NCI-H187 treated with DMSO at 0.1 percent for 48 hours (cell line): ENCODE measurements around the gene GSDMA.

Experiments used
- DNase-seq: peaks from one replicate; lab custom pipeline; 2025; lab: John Stamatoyannopoulos, UW

GSDMA gene

DNA sequence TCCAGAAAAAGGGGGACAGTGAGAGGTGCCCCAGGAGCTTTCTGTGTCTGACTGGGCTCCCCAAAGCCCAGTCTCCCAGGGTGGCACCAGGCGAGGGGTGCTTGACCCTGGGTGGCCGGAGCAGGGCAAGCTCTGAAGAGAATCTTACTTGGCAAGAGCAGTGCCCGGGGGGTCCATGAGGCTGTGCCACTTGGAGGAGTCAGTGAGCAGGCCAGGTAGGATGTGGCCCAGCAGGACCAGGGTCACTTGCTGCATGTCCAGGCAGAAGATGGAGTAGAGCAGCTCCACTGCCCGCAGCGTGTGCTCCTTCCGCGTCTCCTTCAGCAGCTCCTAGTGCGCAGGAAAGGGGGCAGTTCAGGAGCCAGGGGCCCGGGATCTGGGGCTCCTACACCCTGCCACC lies 59.7 kb downstream of the GSDMA start:
- no peak for DNase-seq

DNA sequence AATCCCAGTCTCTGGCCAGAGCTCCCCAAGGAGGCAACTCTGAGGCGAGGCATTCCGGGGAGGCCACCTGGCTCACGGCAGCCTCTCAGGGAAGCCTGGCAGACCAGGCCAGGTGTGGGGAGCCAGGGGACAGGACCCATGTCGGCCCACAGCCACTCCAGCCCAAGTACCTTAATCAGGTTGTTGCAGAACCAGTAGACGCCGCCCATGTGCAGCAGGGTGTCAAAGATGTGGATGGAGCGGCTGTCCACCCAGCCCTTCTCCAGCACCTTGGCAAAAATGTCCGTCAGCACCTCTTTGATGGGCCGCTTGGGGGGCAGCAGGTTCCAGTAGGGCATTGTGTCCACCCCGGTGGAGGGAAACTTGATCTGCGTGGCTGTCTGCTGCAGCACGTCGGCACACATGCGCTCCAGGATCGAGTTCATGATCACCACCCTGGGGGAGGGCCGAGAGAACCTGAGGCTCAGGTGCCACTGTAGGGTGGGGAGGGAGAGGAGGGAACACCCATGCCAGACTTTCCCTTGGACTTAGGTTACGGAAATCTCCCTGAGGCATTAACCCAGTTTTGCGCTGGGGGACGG lies 60.2 kb downstream of the GSDMA start:
- no peak for DNase-seq

DNA sequence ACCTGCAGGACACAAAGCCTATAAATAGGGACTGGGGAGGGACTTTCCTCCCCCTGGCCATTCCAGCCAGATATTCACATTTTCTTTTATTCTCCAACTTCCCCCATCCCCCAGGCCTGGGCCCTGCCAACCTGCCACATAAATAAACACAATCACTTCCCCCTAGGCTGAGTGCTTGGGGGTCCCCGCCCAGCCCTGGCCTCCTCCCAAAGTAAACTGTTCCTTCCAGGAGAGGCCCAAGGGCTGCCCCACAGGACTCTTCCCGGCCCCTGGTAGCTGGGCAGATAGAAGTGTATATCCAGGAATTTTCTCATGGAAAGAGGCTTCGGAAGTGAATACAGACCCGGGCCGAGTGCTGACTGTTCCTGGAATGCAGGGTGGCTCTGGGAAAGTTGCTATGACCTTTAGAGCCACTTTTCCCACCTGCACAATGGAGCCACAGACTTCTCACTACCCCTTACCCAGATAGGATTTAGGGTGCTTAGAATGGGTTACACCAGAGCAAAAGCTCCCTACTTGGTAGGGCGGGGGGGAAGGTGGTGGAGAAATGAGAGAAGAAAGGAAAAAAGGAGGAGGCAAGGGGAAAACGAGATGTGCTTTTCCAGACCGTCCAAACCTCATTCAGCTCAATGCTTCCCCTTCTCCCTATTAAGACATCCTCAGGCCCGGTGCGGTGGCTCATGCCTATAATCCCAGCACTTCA lies 60.9 kb downstream of the GSDMA start:
- no peak for DNase-seq

DNA sequence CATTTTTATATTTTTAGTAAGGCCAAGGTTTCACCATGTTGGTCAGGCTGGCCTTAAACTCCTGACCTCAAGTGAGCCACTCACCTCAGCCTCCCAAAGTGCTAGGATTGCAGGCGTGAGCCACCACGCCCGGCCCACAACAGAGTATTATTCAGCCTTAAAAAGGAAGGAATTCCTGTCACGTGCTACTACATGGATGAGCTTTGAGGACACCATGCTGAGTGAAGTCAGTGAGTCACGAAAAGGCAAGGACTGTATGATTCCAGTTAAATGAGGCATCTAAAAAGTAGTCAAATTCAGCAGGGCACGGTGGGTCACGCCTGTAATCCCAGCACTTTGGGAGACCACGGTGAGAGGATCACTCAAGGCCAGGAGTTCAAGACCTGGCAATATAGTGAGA lies 62.1 kb downstream of the GSDMA start:
- DNase-seq: no peak

DNA sequence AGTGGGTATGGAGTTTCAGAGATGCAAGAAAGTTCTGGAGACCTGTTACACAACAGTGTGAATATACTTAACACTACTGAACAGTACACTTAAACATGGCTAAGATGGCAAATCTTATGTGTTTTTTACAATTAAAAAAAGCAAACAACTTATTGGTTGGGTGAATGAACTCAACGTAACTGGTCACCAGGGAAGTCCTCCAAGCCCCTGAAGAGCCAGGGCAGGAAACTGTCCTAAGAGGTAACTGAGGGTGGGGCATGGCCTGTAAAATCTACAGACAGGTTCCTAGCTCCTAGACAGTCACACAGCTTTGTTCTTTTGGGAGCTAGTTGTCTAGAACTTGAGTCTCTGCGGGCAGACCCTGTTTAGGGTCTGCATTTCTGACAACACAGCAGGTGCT lies 62.8 kb downstream of the GSDMA start:
- DNase-seq: no peak

DNA sequence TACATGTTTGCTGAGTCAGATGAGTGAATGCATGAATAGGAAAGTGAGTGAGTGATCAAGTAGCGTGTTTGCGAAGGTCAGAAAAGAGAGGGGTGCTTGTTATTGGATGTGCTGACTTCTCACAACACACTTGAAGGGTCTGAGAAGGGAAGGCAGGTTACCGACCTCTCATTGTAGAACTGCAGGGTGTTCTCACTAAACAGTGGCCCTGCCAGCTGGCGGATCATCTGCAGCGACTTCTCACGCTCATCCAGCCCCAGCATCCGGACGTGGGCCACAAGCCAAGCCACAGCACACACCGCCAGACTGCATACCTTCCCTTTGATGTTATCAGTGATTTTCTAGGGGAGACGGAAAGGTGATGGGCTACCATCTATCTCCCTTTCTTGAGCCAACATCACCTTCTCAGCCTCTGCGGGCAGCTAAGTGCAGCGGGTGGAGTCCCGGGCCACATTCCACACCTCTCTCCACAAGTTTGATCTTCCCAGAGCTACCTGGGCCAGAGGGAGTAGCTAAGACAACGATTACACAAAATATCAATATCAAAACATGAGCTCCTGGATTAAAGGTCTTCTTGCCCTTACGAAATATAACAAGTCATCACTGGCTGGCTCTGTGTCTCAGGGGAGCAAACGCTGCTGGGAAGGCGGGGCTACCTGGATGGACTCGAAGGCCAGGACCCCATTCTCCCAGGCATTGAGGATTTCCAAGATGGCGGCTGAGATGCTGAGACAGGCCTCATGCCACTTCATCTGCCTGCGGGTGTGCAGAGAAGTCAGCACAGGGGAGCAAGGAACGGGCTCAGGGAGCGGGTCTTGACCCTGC lies 63.4 kb downstream of the GSDMA start:
- DNase-seq: no peak

DNA sequence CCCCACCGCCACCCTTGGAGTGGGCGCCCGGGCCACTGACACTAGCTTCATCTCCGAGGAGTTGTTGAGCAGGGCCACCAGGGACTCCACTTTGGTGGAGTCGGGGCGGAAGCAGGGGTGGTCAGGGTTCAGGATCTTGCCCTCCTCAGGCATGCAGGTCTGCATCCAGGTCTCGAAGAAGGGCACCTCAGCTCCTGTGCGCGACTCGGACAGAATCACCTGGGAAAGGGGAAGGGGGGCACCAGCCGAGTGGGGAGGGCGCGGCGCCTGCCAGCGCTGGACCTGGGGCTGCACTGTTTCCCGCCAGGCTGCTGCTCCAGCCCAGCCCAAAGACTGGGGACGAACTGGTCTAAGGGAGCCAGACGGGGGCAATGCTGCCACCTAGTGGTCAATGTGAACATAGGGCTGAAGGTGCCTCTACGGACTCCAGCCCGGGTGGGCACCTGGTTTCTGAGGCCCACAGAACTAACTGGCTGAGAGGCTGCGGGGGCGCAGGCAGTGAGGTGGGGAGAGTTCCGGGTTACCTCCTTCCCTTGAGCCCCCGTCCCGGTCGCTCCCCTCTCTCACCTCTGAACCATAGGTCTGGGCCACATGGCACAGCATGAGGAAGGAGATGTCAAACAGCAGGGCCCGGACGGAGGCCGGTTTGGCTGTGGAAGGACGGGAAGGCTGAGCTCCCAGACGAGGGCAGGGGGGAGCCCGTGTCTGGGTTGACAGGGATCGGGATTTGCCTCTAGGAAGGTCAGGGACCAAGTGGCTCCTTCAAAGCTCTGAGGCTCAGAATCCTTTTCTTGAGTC lies 64.2 kb downstream of the GSDMA start:
- no peak for DNase-seq
